HG03520 (cell line): ENCODE results near the gene ZNF627.
A peak's percentile ranks its signal among the peaks of the same experiment; 100 is the strongest.
"Not testable (repeated sequence)": the region's sequence is repeated elsewhere in the genome, so short reads cannot be mapped to it uniquely, and the experiment has no call there.

Experiments used
- ATAC-seq: cut with Tn5 transposase; IDR thresholded peaks from one replicate; pipeline ENCODE4 v1.9.1; 2021; ENCODE audit warnings: mild to moderate bottlenecking, moderate library complexity; ENCODE audit not compliant: unreplicated experiment

ZNF627 gene

DNA sequence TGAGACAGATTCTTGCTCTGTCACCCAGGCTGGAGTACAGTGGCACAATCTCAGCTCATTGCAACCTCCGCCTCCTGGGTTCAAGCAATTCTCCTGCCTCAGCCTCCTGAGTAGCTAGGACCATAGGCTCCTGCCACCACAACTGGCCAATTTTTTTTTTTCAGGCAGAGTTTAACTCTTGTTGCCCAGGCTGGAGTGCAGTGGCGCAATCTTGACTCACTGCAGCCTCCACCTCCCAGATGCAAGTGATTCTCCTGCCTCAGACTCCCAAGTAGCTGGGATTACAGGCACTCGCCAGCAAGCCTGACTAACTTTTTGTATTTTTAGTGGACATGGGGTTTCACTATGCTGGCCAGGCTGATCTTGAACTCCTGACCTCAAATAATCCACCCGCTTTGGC is 23.5 kb upstream of the ZNF627 start:
- ATAC-seq: not testable (repeated sequence)

DNA sequence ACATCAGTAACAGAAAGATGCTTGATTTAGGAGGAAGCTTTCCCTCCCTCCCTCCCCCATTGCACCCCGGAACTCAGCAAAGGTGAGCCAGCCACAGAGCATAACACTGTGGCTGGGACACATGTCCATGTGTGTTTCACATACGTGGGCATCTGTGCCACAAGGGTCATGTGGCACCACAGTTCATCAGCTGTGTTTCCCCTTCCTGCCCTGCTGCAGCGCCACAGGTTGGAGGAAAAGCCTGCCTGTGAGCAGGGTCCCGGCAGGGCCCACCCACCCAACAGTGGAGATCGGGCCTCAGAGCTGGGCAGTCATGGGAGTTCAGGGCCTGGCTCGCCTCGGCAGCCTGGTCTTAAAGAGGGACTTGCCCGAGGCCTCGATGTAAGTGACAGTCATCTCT is 22.6 kb upstream of the ZNF627 start:
- no peak for ATAC-seq

DNA sequence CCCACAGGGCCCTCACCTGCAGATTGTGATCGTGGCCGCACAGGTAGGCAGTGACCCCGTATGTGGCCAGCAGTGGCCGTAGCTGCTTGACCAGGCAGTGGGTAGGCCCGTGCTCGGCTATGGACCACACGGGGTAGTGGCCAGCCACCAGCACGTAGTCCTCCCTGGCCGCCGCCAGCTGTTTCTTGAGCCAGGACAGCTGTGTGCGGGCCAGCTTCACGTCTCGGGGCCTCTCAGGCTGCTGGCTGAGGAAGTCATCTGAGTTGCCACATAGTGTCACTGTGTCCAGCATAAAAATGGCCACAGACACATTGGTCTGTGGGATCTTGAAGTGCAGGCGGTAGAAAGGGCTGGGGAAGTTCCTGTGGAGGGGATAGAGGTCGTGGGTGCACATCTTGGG is 21.1 kb upstream of the ZNF627 start:
- no peak for ATAC-seq

DNA sequence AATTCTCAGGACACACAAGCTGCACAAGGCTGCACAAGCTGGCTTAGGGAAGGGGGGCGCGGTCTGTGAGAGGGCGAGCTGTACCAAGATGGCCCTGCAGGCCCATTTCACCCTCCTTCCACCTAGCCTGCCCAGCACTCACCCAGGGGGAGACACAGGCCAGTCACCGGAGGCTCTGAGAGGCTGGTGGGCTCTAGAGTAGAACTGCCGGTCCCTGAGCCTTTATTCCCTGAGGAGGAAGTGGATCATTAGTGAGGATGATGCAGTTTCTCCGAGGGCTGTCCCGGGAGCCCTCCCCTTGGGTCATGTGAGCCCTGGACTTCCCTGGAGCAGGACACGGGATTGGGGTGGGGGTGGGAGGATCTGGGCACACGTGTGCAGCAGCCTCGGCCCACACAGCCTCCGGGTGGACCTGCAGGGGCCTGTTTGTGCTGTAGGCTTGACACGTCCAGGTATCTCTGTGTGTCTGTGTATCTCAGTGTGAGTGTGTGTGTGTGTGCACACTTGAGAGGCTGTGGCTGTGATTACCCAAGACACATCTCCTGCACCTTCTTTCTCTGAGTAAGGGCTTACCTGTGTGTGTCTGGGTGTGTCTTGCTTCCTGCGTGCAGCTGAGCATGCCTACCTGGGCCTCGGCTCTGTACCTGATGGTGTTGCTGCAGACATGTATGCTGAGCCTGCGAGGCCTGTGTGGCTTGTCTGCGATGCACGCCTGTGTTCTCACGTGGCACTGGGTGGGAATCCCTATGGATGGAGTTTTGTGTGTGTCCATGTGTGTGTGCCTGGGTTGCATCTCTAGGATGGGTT is 19.6 kb upstream of the ZNF627 start, which contains the start of gene ACP5:
TSS of gene ACP5 (minus strand) at position 195 of the 807 bp plus-strand sequence. CDS start 328 bp downstream, outside the sequence.
- no peak for ATAC-seq

DNA sequence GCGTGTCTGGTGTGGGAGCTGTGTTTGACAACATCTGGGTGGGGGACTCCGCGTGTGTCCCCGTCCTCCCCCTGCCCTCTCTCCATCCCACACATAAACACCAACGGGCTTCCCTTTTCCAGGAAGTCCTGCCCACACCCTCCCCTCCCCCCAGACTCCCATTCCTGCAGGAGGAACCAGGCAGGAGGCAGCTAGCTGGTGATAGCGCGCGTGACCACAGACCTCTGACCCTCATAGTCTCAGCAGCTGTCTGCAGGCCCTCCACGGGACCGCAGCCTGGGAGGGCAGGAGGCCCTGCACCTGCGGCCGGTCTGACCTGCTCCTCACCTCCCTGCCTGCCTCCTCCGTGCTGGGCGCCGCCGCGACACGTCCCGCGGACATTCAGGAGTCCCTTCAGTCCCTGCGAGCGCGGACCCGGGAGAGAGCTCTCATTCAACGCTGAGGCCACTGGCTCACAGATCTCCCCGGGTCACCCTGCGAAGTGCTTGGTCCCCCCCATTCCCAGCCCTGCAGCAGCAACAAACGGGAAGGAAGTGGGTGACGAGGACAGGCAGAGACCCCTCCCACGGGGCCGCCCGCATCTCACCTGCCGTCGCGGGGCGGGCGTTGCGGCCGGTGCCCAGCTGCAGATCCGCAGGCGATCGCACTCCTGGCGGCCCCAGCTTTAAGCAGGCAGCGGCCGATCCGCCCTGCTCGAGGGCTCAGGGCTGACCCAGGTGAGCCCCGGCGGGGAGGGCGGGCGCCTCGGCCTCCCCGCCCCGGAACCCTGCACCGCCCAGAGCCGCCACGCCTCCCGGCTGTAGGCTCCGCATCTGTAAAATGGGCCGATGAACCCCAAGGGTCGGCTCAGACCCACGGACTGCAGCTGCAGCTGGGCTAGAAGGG is 18.8 kb upstream of the ZNF627 start:
- no peak for ATAC-seq

DNA sequence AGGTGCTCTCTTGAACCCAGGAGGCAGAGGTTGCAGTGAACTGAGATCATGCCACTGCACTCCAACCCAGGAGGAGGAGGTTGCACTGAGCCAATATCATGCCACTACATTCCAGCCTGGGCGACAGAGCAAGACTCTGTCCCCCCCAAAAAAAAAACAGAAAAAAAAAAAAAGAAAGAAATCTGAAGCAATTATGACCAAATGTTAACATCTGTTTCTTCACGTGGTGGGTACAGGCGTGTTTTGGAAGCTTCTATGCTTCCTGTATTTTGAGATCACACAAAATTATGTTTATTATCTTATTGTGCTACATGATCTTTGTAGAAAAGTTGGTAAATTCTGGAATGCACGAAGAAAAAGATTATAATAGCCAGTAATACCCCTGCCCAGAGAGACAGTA is 17.2 kb upstream of the ZNF627 start:
- no peak for ATAC-seq

DNA sequence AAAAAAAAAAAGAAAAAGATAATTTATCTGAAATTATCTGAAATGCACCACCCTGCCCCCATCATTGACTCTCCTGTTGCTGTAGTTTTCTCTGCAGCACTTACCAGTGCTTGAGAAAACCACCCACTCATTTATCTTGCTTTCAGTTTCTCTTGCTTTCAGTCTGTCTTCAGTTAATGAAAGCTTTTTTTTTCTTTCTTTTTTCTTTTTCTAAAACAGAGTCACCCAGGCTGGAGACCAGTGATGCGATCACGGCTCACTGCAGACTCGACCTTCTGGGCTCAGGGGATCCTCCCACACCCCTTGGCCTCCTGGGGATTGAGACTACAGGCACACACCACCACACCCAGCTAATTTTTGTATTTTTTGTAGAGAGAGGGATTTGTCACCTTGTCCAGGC is 15.5 kb upstream of the ZNF627 start:
- ATAC-seq: peak; percentile 65

DNA sequence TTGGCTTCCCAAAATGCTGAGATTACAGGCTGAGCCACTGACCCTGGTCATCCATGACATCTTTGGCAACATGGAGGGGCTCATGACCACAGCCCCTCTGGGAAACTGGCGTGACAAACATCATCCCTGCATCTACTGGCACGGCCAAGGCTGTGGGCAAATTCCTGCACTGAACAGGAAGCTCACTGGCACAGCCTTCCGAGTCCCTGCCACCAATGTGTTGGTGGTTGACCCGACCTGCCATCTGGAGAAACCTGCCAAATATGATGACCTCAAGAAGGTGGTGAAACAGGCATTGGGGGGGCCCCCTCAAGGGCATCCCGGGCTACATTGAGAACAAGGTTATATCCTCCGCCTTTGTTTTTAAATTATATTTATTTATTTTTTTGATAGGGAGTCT is 11.0 kb upstream of the ZNF627 start:
- no peak for ATAC-seq

DNA sequence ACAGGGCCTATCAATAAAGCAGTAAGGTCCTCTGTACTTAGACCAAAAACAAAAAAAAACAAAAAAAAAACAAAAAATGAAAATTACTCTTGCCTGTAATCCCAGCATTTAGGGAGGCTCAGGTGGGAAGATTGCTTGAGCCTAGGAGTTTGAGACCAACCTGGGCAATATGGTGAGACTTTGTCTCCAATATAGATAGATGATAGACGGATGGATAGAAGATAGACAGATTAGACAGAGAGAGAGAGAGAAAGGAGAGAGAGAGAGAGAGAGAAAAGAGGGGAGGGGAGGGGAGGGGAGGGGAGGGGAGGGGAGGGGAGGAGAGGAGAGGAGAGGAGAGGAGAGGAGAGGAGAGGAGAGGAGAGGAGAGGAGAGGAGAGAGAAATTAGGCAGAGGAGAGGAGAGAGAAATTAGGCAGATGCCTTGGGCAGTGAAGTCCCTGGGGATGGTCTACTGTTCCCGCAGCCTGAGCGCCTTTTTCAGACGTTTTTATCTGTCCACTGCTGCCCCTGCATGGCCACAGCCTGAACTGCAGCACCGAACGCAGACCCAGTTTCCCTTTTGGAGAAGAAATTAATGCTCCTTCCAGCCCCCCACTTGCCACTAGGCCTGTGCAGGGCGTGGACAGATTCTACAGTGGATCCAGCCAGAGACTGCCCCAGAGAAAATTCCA is 9.8 kb upstream of the ZNF627 start:
- no peak for ATAC-seq

DNA sequence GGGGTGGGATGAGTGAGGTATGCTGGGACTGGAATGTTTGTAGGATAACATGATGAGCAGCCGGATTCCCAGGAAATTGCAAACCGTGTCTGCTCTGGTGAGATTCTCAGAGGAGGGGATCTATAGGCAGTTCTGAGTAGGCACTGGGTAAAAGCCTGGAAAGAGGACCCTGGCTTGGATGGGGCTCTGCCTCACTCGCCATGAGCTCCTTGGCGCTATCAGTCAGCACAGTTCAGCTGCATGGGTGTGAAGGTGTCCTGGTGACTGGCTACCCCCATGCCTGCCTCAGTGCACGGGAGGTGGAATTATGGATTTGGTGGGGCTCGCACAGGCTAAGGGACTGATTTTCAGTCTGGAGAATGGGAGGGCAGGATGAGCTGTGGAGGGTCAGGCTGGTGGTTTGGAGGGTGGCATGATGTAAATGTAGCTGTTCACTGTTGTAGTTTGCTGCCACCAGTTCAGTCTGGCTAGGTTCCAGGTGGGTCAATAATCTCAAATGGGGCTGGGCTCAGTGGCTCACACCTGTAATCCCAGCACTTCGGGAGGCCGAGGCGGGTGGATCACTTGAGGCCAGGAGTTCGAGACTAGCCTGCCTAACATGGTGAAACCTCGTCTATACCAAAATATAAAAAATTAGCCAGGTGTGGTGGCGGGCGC is 9.2 kb upstream of the ZNF627 start:
- no peak for ATAC-seq

- ATAC-seq: no peak
These were observed 3.2 kb upstream of the ZNF627 start for GRCh38 chr19:11594084-11594483.

DNA sequence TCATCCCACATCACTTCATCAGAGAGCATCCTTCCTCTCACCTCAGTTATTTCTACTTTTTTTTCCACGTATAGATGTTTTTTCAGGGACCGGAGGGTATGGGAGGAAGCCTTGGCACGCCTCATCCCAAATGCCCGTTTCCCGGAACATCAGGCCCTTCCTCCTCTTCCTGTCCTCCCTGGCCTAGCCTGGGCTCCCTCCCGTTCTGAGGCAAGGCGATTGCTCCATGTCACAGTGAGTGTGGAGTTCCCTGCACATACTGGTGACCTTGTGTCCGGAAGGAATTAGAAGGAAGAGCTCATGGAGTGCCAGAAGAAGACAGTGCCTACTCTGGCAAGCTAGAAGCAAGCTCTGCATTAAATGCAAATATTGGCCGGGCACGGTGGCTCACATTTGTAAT is 1.1 kb upstream of the ZNF627 start:
- ATAC-seq: no peak

- no peak for ATAC-seq
These were observed 810 bp downstream of the ZNF627 start for GRCh38 chr19:11598103-11598483.

DNA sequence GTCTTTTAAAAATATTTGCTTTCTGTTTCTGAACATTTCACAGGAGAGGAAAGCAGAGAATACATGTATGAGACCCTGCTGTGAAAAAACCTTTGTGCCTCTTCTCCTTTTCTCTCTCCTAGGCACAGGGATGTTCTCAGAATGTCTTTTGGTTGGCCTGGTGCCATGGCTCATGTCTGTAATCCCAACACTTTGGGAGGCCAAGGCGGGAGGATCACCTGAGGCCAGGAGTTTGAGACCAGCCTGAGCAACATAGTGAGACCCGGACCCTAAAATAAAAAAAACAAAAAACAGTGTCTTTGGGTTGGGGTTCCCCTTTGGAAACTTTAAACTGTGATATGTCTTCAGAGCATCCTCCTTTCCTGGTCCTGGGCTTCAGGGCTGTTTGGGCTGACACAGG is 1.5 kb downstream of the ZNF627 start:
- ATAC-seq: no peak

DNA sequence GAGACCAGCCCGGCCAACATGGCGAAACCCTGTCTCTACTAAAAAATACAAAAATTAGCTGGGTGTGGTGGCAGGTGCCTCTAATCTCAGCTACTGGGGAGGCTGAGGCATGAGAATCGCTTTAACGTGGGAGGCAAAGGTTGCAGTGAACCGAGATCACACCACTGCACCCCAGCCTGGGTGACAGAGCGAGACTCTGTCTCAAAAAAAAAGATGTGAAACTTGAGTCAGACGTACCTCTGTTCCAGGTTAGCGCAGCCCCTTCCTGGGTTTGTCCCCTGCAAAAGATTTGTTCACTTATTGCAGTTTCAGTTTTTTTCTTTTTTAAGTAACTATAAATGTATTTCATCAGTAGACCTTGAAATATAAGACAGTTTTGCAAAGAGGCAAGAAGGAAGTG is 2.4 kb downstream of the ZNF627 start:
- not testable (repeated sequence) for ATAC-seq

DNA sequence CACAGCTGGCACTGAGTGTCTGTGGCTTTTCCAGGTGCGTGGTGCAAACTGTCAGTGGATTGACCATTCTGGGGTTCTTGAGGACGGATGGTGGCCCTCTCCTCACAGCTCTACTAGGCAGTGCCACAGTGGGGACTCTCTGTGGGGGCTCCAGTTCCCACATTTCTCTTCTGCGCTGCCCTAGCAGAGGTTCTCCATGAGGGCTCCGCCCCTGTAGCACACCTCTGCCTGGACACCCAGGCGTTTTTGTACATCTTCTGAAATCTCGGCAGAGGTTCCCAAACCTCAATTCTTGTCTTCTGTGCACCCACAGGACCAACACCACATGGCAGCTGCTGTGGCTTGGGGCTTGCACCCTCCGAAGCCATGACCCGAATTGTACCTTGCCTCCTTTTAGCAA is 9.2 kb downstream of the ZNF627 start:
- no peak for ATAC-seq

GRCh38 chr19:11611730-11612129 is 14.4 kb downstream of the ZNF627 start:
- no peak for ATAC-seq

DNA sequence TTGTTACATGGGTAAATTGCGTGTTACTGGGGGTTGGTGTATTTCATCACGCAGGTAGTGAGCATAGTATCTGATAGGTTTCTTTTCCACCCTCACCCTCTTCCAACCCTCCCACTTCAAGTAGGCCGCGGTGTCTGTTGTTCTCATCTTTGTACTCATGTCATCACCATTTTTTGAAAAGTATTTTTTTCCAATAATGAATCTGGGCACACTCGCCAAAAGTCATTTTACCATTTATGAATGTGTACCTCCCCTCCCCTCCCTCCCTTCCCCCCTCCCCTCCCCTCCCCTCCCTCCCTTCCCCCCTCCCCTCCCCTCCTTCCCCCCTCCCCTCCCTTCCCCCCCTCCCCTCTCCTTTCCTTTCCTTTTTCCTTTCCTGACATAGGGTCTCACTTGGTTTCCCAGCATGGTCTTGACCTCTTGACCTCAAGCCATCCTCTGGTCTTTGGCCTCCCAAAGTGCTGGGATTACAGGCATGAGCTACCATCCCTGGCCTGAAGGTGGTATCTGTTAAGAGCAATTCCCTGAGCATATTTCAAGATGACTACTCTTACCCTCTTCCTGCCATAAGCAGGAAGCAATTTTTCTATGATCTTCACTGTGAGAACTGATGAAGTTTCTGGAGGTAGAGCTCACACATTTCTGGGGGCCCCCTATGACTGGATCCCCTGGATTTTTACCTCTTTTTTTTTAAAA is 15.7 kb downstream of the ZNF627 start:
- ATAC-seq: no peak

GRCh38 chr19:11617180-11618062 is 20.1 kb downstream of the ZNF627 start:
- ATAC-seq: no peak
